Measurements from ENCODE around the gene DENND2D. TPM values are rescaled to one million over a fixed set of nuclear protein-coding genes. Genes with fewer than 3 reads are reported as not detected.
A peak's percentile ranks its signal among the peaks of the same experiment; 100 is the strongest.

Gene DENND2D, protein sequence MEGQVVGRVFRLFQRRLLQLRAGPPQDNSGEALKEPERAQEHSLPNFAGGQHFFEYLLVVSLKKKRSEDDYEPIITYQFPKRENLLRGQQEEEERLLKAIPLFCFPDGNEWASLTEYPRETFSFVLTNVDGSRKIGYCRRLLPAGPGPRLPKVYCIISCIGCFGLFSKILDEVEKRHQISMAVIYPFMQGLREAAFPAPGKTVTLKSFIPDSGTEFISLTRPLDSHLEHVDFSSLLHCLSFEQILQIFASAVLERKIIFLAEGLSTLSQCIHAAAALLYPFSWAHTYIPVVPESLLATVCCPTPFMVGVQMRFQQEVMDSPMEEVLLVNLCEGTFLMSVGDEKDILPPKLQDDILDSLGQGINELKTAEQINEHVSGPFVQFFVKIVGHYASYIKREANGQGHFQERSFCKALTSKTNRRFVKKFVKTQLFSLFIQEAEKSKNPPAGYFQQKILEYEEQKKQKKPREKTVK
- total RNA-seq, result 100 to 1,000 TPM; 156 to 157 TPM

DNA sequence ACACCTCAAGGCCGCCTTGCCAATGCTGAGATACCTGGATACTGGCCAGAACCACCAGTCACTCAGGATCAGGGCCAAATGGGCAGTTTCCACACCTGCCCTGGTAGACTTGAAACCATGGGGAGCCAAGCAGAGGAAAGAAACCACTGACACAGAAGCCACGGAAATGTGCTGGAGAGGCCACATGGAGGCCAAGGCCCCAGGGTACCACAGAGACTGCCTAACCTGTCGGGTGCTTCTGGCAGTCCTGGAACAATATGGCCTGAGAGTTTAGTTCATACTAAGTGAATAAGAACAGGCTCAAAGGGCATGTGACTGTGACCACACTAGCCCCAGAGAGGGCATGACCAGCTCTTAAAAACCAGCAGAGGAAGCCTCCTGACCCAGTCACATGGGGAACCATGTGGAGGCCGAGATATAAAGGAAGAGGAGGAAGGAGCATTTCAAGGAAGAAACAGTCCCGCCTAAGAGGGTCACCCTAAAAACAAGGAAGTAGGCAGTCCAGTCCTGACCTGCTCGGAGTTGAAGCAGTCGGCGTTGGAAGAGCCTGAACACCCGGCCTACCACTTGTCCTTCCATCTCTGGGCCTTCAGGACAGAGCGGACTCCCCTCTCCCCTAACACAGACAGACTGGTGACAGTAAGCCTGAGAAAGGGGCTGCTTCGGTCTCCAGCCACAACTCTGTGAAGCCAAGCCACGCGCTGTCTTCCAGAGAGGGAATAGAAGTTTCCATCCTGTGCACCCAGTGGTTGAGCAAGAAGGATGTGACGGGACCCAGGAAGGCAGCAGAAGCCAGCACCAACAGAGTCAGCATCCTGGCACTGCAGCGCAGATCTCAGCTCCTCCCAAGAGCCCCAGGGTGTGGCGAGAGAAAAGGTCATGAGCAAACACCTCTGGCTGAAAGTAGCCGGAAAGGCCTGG is at the start of gene DENND2D:
Gene DENND2D, minus strand, starts transcription at position 766 of the 921 bp plus-strand sequence. Its CDS starts 187 bp downstream, at position 579.
- POLR2A ChIA-PET, result interaction anchor here (0.6 to 13.7 kb wide), 7 partner anchors 8 to 527 kb away, joined by 3 to 256 read pairs (median 4); partner anchors contain the start of genes CEPT1 and DRAM2
- peak; percentile 87 for DNase-seq
- CTCF ChIA-PET, result interaction anchor here (0.7 to 7.8 kb wide), 7 partner anchors 11 to 247 kb away, joined by 3 to 143 read pairs (median 6); no protein-coding TSS in a partner anchor
- Mint-ChIP-seq H3K4me3 (peak within 1 kb of the TSS; percentile 92), H3K27ac (peak within 1 kb of the TSS; percentile 97), H3K36me3 (peaks cover 54% of the 10 kb centered on the region), H3K27me3 (no peaks in the 10 kb centered on the region), H3K4me1 (ENCODE audit: low read depth) (peaks cover 56% of the 10 kb centered on the region), H3K9me3 (no peaks in the 10 kb centered on the region)
- intact Hi-C loops (cut with micrococcal nuclease), result loop anchor here (1.0 to 10.0 kb wide), 8 partner anchors 16 to 557 kb away; partner anchors contain the start of genes ATP5PB, DDX20, LRIF1 and WDR77

DNA sequence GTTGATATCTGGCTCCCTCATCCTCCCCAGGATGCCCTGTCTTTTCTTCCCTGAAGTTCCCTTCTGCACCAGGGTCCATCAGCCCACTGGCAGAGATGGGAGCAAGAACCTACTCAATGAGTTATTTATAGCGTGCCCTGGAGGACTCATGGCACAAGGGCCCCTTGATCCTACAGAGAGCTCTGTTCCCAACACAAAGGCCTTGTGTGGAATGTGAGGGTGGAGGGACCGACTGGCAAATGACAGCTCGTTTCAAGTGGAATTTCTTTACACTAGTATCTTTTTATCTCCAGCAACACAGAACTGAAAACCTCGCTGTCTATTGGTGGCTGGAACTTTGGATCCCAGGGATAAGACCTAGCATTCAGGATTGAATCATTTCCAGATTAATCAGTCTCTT is 49.5 kb upstream of the DENND2D start:
- Mint-ChIP-seq H3K4me3 (no peak overlapping the region), H3K4me1 (ENCODE audit: low read depth) (peaks cover 9% of the 10 kb centered on the region), H3K27me3 (no peaks in the 10 kb centered on the region), H3K9me3 (no peaks in the 10 kb centered on the region), H3K36me3 (no peaks in the 10 kb centered on the region), H3K27ac (no peak overlapping the region)
- ChIA-PET CTCF (interaction anchor here (1.6 kb wide), 1 partner anchor 14 kb away, joined by 3 read pairs; no protein-coding TSS in a partner anchor), POLR2A (interaction anchor here (0.6 kb wide), 1 partner anchor 1826 kb away, joined by 4 read pairs; no protein-coding TSS in a partner anchor)
- DNase-seq, result no peak
- intact Hi-C loops (cut with micrococcal nuclease), result no loop called here

DNA sequence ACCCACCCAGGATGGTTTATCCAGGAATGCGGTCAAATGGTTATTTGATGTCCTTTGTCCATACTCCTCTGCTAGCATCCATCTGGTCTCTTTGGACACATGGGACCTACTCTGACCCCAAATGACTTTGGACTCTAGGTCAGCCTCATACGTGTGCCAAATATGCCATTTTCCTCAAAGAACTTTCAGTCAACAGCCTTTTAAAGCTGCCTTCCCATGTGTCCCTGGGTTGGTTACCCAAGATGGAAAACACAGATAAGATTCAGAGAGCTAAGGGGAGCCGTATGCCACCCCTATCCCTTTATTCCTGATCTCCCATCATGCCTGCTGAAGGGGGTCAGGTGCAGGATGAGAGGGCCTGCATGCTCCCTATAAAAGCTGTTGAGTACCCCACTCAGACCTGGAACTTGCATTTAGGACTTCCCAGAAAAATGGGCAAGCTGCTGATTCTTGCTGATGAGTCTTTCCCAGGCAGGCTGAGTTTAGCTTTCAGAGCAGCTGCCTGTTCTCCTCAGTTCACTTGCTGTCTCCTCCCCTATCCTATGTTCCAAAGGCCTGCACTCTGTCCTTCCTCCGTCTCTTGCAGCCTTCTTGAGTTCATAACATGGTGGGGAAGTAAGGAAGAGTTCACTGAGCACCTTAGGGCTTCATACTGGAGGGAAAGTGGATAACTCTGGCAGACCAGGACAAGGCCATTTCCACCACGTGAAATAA is 46.8 kb upstream of the DENND2D start:
- no peak for DNase-seq
- Mint-ChIP-seq H3K4me3 (no peak overlapping the region), H3K36me3 (no peaks in the 10 kb centered on the region), H3K9me3 (no peaks in the 10 kb centered on the region), H3K27me3 (no peaks in the 10 kb centered on the region), H3K27ac (no peak overlapping the region), H3K4me1 (ENCODE audit: low read depth) (peaks cover 9% of the 10 kb centered on the region)
- intact Hi-C loops (cut with micrococcal nuclease), result no loop called here
- ChIA-PET CTCF (no interaction called here), POLR2A (no interaction called here)

DNA sequence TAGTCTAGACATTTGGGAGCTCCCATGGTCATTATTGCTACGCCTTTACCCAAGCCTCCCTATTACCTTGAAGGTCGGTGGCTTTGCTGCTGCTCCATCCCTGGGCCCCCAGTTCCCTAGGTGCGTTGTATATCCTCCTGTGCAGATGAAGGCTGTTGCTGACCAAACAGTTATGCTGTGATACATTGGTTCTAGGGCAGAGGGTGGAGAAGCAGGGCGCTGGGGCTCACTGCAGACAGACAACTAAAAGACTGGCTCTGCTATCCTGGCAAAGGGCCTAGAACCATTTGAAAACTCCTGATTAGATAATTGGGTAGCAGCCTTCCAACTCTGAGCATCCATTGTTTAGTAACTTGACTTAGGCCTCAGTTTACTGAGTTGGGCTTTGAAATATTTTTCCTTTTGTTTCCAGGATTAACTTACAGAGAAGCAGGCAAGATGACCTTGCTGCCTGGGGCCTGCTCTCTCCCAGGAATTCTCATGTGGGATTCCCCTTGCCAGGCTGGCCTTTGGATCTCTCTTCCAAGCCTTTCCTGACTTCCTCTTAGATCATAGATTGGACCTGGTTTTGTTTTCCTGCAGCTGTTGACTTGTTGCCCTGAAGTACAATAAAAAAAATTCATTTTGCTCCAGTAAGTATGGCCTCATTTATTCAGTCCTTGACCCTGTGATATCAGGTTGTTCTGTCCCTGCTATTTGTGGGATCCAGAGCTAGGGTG is 42.5 kb upstream of the DENND2D start:
- intact Hi-C loops (cut with micrococcal nuclease), result no loop called here
- no peaks in the 10 kb centered on the region for H3K36me3 Mint-ChIP-seq
- POLR2A ChIA-PET, result no interaction called here

DNA sequence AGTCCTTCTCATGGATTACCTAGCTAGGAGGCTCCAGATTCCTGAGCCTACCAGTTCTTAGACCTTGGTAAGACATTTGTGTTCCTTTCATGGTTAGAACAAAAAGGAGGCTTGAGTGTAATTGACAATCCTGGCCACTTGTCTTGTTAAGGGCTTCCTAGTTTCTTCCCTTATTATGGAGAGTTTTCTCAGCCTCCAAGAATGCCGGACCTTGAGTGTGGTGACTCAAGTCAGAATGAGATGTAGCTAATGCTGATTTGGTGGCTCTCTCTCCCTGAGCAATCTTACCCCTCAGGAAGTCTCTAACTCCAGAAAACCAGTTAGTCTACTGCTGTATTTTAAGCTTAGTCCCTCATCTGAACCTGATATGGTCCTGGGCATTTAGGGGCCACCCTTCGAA is 41.4 kb upstream of the DENND2D start:
- intact Hi-C loops (cut with micrococcal nuclease), result no loop called here
- no peak overlapping the region for H3K4me3 Mint-ChIP-seq
- ChIA-PET POLR2A (no interaction called here), CTCF (interaction anchor here (1.2 kb wide), 1 partner anchor 19 kb away, joined by 3 read pairs; no protein-coding TSS in a partner anchor)
- no peaks in the 10 kb centered on the region for H3K27me3 Mint-ChIP-seq
- H3K36me3 Mint-ChIP-seq, result no peaks in the 10 kb centered on the region
- no peak overlapping the region for H3K27ac Mint-ChIP-seq
- H3K4me1 Mint-ChIP-seq (ENCODE audit: low read depth), result no peaks in the 10 kb centered on the region
- no peaks in the 10 kb centered on the region for H3K9me3 Mint-ChIP-seq
- DNase-seq, result no peak

More for the DNA sequence above, 42.5 kb upstream of the DENND2D start:
- Mint-ChIP-seq H3K9me3 (no peaks in the 10 kb centered on the region), H3K27ac (no peak overlapping the region), H3K27me3 (no peaks in the 10 kb centered on the region), H3K4me3 (no peak overlapping the region), H3K4me1 (ENCODE audit: low read depth) (no peaks in the 10 kb centered on the region)
- CTCF ChIA-PET, result no interaction called here
- DNase-seq, result no peak

DNA sequence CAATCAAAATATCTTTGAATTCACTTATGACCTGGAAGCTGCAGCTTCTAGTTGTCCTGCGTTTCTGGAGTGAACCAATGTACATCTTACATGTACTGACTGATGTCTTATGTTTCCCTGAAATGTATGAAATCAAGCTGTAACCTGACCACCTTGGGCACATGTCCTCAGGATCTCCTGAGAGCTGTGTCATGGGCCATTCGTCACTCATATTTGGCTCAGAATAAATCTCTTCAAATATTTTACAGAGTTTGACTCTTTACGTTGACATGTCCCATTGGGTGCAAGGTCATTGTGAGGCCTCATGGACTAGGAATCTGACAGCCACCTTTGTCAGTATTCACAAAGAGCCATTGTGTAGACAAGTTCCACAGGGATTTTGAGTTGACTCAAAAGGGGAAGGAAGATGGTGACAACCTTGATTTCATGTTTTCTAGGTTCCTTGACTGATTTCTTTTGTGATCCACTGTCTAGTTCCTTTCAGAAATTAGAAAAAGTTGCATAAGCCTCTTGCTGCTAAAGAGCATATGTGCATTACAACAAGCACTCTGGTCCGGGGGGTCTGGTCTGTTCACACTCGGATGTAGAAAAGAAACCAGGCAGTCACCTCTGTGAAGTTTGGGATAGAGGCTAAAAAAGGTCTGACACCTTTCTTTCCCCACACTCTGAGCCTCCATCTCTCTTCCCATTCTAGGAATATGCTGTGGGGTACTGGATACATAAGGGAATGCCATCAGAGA is 37.8 kb upstream of the DENND2D start:
- ChIA-PET POLR2A (interaction anchor here (0.5 kb wide), 1 partner anchor 152 kb away, joined by 3 read pairs; no protein-coding TSS in a partner anchor), CTCF (no interaction called here)
- no peaks in the 10 kb centered on the region for H3K9me3 Mint-ChIP-seq
- DNase-seq, result no peak
- H3K4me3 Mint-ChIP-seq, result no peak overlapping the region
- no peak overlapping the region for H3K27ac Mint-ChIP-seq
- H3K4me1 Mint-ChIP-seq (ENCODE audit: low read depth), result peaks cover 4% of the 10 kb centered on the region
- no peaks in the 10 kb centered on the region for H3K36me3 Mint-ChIP-seq
- no peaks in the 10 kb centered on the region for H3K27me3 Mint-ChIP-seq
- intact Hi-C loops (cut with micrococcal nuclease), result no loop called here

DNA sequence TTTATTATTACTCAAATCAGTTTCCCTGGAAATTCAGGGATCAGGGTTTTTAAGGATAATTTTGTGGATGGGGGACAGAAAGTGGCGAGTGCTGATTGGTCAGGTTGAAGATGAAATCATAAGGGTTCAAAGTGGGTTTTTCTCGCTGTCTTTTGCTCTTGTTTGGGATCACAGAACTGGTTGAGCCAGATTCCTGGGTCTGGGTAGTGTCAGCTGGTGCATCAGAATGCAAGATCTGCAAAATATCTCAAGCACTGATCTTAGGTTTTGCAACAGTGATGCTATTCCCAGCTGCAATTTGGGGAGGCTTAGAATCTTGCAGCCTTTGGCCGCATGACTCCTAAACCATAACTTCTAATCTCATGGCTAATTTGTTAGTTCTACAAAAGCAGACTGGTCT is 36.4 kb upstream of the DENND2D start:
- intact Hi-C loops (cut with micrococcal nuclease), result no loop called here
- H3K27ac Mint-ChIP-seq, result no peak overlapping the region
- no peak overlapping the region for H3K4me3 Mint-ChIP-seq
- peaks cover 4% of the 10 kb centered on the region for H3K4me1 Mint-ChIP-seq (ENCODE audit: low read depth)
- ChIA-PET CTCF (interaction anchor here (1.0 kb wide), 1 partner anchor 13 kb away, joined by 3 read pairs; no protein-coding TSS in a partner anchor), POLR2A (interaction anchor here (1.0 kb wide), 1 partner anchor 18 kb away, joined by 3 read pairs; no protein-coding TSS in a partner anchor)
- H3K27me3 Mint-ChIP-seq, result no peaks in the 10 kb centered on the region
- no peak for DNase-seq
- no peaks in the 10 kb centered on the region for H3K9me3 Mint-ChIP-seq
- no peaks in the 10 kb centered on the region for H3K36me3 Mint-ChIP-seq

DNA sequence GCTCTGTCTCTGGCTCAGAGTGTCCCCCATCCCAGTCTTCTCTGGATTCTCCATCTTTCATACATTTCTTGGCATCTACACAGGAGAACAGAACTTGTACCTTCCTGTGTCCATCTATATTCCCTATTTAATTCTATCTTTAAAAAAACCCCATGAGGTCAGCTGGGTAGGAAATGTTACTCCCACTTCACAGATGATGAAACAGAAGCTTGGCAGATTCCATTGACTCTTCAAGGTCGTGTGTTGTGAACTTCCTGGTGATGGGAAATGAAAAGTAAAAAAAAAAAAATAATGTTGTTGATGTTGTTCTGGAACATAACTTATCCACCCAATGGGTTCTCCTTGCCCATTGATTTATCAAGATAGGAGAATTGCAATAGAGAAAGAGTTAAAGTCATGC is 35.9 kb upstream of the DENND2D start:
- Mint-ChIP-seq H3K27ac (no peak overlapping the region), H3K4me1 (ENCODE audit: low read depth) (peaks cover 4% of the 10 kb centered on the region), H3K27me3 (no peaks in the 10 kb centered on the region), H3K9me3 (no peaks in the 10 kb centered on the region), H3K36me3 (no peaks in the 10 kb centered on the region), H3K4me3 (no peak overlapping the region)
- intact Hi-C loops (cut with micrococcal nuclease), result no loop called here
- no peak for DNase-seq
- ChIA-PET POLR2A (interaction anchor here (1.0 kb wide), 1 partner anchor 18 kb away, joined by 3 read pairs; no protein-coding TSS in a partner anchor), CTCF (interaction anchor here (1.0 kb wide), 1 partner anchor 13 kb away, joined by 3 read pairs; no protein-coding TSS in a partner anchor)

DNA sequence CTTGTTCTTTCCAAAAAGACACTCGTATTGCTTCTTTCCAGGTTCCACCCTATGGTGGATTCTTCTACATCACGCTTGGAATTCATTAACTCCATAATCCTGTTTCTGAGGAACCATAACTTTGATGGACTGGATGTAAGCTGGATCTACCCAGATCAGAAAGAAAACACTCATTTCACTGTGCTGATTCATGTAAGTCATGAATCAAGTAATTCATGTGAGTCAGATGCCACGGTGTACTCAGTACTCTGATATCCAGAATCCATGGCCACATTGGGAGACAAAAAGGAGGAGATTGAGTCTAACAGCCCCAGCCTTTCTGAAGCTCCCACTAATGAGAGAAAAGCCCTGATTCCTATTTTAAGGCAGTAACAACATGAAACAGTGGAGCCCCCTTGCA is 34.4 kb upstream of the DENND2D start:
- H3K9me3 Mint-ChIP-seq, result no peaks in the 10 kb centered on the region
- no peak overlapping the region for H3K4me3 Mint-ChIP-seq
- ChIA-PET CTCF (interaction anchor here (1.0 to 1.1 kb wide), 2 partner anchors 12 to 204 kb away, joined by 3 read pairs; no protein-coding TSS in a partner anchor), POLR2A (no interaction called here)
- no peak overlapping the region for H3K27ac Mint-ChIP-seq
- DNase-seq, result no peak
- no peaks in the 10 kb centered on the region for H3K27me3 Mint-ChIP-seq
- intact Hi-C loops (cut with micrococcal nuclease), result no loop called here
- H3K36me3 Mint-ChIP-seq, result no peaks in the 10 kb centered on the region
- peaks cover 10% of the 10 kb centered on the region for H3K4me1 Mint-ChIP-seq (ENCODE audit: low read depth)

DNA sequence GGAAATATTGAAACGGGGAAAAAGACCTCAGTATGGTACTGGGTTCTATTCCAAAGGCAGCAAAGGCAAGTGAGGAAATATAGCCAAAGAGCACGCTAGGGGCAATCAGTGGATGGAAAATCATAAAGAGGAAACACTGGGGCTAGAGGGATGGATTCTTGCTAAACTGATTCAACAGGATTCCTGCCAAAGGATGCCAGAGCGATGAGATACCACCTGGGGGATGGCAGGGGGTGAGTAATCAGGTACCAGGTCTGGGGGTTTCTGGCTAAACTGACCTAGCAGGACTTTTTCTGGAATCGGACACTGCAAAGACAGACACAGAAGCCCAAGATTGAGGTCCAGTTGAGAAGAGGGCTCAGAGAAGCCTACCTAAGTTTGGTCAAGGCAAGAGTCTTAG is 33.8 kb upstream of the DENND2D start:
- intact Hi-C loops (cut with micrococcal nuclease), result no loop called here
- Mint-ChIP-seq H3K27ac (no peak overlapping the region), H3K27me3 (no peaks in the 10 kb centered on the region), H3K4me3 (no peak overlapping the region), H3K9me3 (no peaks in the 10 kb centered on the region), H3K4me1 (ENCODE audit: low read depth) (peaks cover 13% of the 10 kb centered on the region), H3K36me3 (no peaks in the 10 kb centered on the region)
- CTCF ChIA-PET, result interaction anchor here (1.0 kb wide), 1 partner anchor 203 kb away, joined by 3 read pairs; no protein-coding TSS in a partner anchor
- POLR2A ChIA-PET, result no interaction called here
- DNase-seq, result no peak
